ENCODE measurements around the gene COG5. TPM values are rescaled to one million over a fixed set of nuclear protein-coding genes. Genes with fewer than 3 reads are reported as not detected.

COG5 gene
- total RNA-seq, 1 donor from 2014 or later: 29.8 TPM

GRCh38 chr7:107468824-107469223, 94.9 kb downstream of the COG5 start:
- FAIRE-seq: peak; percentile 99

GRCh38 chr7:107467972-107468371, 95.7 kb downstream of the COG5 start:
- DNase-seq (ENCODE audit: low spot score in 2 of 2): no peak
- FAIRE-seq: no peak

More at GRCh38 chr7:107468824-107469223, 94.9 kb downstream of the COG5 start:
- DNase-seq (ENCODE audit: low spot score in 2 of 2): no peak

- DNase-seq (ENCODE audit: low spot score in 2 of 2) (no peak), FAIRE-seq (no peak)
Observed at GRCh38 chr7:107464666-107465226, 99.0 kb downstream of the COG5 start.

GRCh38 chr7:107463139-107464078, 100.3 kb downstream of the COG5 start:
- no peak for FAIRE-seq

GRCh38 chr7:107461938-107462533, 101.7 kb downstream of the COG5 start:
- FAIRE-seq: no peak

More at GRCh38 chr7:107463139-107464078, 100.3 kb downstream of the COG5 start:
- DNase-seq (ENCODE audit: low spot score in 2 of 2): peak in 1 of 2 donors; percentile 5

GRCh38 chr7:107453388-107453787, 110.3 kb downstream of the COG5 start:
- DNase-seq (ENCODE audit: low spot score in 2 of 2) (no peak), FAIRE-seq (no peak)

More at GRCh38 chr7:107461938-107462533, 101.7 kb downstream of the COG5 start:
- no peak for DNase-seq (ENCODE audit: low spot score in 2 of 2)

- DNase-seq (ENCODE audit: low spot score in 2 of 2) (no peak), FAIRE-seq (no peak)
Observed at GRCh38 chr7:107450970-107451369, 112.8 kb downstream of the COG5 start.

GRCh38 chr7:107446988-107447387, 116.7 kb downstream of the COG5 start:
- FAIRE-seq (no peak), DNase-seq (ENCODE audit: low spot score in 2 of 2) (no peak)

- FAIRE-seq: no peak
Observed at GRCh38 chr7:107446531-107446930, 117.2 kb downstream of the COG5 start.

GRCh38 chr7:107442678-107443077, 121.0 kb downstream of the COG5 start:
- FAIRE-seq (no peak), DNase-seq (ENCODE audit: low spot score in 2 of 2) (no peak)

More at GRCh38 chr7:107446531-107446930, 117.2 kb downstream of the COG5 start:
- DNase-seq (ENCODE audit: low spot score in 2 of 2): no peak

GRCh38 chr7:107441581-107442422, 121.9 kb downstream of the COG5 start:
- FAIRE-seq (no peak), DNase-seq (ENCODE audit: low spot score in 2 of 2) (no peak)

- DNase-seq (ENCODE audit: low spot score in 2 of 2) (no peak), FAIRE-seq (no peak)
Observed at GRCh38 chr7:107439025-107439424, 124.7 kb downstream of the COG5 start.

GRCh38 chr7:107435749-107436148, 128.0 kb downstream of the COG5 start:
- no peak for FAIRE-seq

GRCh38 chr7:107432261-107432660, 131.5 kb downstream of the COG5 start:
- FAIRE-seq: no peak
- DNase-seq (ENCODE audit: low spot score in 2 of 2): no peak

More at GRCh38 chr7:107435749-107436148, 128.0 kb downstream of the COG5 start:
- no peak for DNase-seq (ENCODE audit: low spot score in 2 of 2)

GRCh38 chr7:107430057-107430456, 133.7 kb downstream of the COG5 start:
- DNase-seq (ENCODE audit: low spot score in 2 of 2) (no peak), FAIRE-seq (no peak)

- no peak for FAIRE-seq
- no peak for DNase-seq (ENCODE audit: low spot score in 2 of 2)
Observed at GRCh38 chr7:107428642-107429041, 135.1 kb downstream of the COG5 start.

- DNase-seq (ENCODE audit: low spot score in 2 of 2): no peak
- no peak for FAIRE-seq
Observed at GRCh38 chr7:107427462-107427861, 136.3 kb downstream of the COG5 start.

- DNase-seq (ENCODE audit: low spot score in 2 of 2): no peak
- FAIRE-seq: no peak
Observed at GRCh38 chr7:107414198-107414597, 149.5 kb downstream of the COG5 start.

GRCh38 chr7:107408349-107408748, 155.4 kb downstream of the COG5 start:
- DNase-seq (ENCODE audit: low spot score in 2 of 2): no peak
- no peak for FAIRE-seq

- DNase-seq (ENCODE audit: low spot score in 2 of 2): no peak
Observed at GRCh38 chr7:107405559-107405958, 158.2 kb downstream of the COG5 start.

More at GRCh38 chr7:107405559-107405958, 158.2 kb downstream of the COG5 start:
- FAIRE-seq: no peak
